ENCODE results near the gene PIGN. TPM values are rescaled to one million over a fixed set of nuclear protein-coding genes. Genes with fewer than 3 reads are reported as not detected.

Gene PIGN, protein sequence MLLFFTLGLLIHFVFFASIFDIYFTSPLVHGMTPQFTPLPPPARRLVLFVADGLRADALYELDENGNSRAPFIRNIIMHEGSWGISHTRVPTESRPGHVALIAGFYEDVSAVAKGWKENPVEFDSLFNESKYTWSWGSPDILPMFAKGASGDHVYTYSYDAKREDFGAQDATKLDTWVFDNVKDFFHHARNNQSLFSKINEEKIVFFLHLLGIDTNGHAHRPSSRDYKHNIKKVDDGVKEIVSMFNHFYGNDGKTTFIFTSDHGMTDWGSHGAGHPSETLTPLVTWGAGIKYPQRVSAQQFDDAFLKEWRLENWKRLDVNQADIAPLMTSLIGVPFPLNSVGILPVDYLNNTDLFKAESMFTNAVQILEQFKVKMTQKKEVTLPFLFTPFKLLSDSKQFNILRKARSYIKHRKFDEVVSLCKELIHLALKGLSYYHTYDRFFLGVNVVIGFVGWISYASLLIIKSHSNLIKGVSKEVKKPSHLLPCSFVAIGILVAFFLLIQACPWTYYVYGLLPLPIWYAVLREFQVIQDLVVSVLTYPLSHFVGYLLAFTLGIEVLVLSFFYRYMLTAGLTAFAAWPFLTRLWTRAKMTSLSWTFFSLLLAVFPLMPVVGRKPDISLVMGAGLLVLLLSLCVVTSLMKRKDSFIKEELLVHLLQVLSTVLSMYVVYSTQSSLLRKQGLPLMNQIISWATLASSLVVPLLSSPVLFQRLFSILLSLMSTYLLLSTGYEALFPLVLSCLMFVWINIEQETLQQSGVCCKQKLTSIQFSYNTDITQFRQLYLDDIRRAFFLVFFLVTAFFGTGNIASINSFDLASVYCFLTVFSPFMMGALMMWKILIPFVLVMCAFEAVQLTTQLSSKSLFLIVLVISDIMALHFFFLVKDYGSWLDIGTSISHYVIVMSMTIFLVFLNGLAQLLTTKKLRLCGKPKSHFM
- total RNA-seq (10 to 100 TPM; 19.5 to 24.0 (median 21.8) TPM), total RNA-seq (10.0 to 53.8 (median 26.7) reads per million in 29 experiments)
- 24.6 TPM for total RNA-seq (2013)

GRCh38 chr18:62186774-62187542 is at the start of gene PIGN, which contains the start of gene RELCH:
Gene PIGN, minus strand, starts transcription at chr18:62187056. Its CDS starts 25,703 bp downstream, at chr18:62161353.
Gene RELCH, plus strand, starts transcription at chr18:62187255. Its CDS starts 251 bp downstream, at chr18:62187506.
- H3K27ac Mint-ChIP-seq: peak within 1 kb of the TSS; percentile 94 to 96
- under 1% methylated on average over 46 of the region's 55 CpGs for WGBS (ENCODE audit: insufficient coverage)
- Histone ChIP-seq H3K36me3 (ENCODE audit: control insufficient read depth in 2 of 2, extremely low read depth in 1 of 2, insufficient read depth in 1 of 2, low read length in 1 of 2) (peaks cover 0 to 4% of the 10 kb centered on the region in 2 donors), H3K4me1 (ENCODE audit: control insufficient read depth in 1 of 2, extremely low read depth in 1 of 2, insufficient read depth in 2 of 2, low read length in 2 of 2) (peaks cover 23 to 27% of the 10 kb centered on the region in 2 experiments), H3K27ac (ENCODE audit: low read length) (peak within 1 kb of the TSS; percentile 69), H3K4me3 (ENCODE audit: control insufficient read depth in 1 of 2, extremely low read depth in 1 of 2, low read length in 1 of 2) (peak within 1 kb of the TSS; percentile 95 to 99), H3K9me3 (no peaks in the 10 kb centered on the region), H3K27me3 (replicated peaks in 1 of 2; ENCODE audit: control insufficient read depth in 2 of 2, extremely low read depth in 1 of 2, insufficient read depth in 2 of 2, low read length in 1 of 2) (no peaks in the 10 kb centered on the region)
- peak within 1 kb of the TSS; percentile 99 for H3K4me3 Mint-ChIP-seq
- no peaks in the 10 kb centered on the region for H3K27me3 Mint-ChIP-seq
- H3K4me1 Mint-ChIP-seq: peaks cover 63 to 64% (median 64%) of the 10 kb centered on the region in 3 donors
- H3K36me3 Mint-ChIP-seq: peaks cover 11% of the 10 kb centered on the region
- ATAC-seq (replicated peaks in 1 of 4): peak; percentile 91 to 95 (median 94)
- H3K9me3 Mint-ChIP-seq: no peaks in the 10 kb centered on the region
- ChIA-PET CTCF (interaction anchor here (0.6 to 7.5 kb wide), 12 partner anchors 10 to 1786 kb away, joined by 3 to 96 read pairs (median 4); partner anchors contain the start of gene PHLPP1 (in 1 of the 2)), POLR2A (interaction anchor here (0.6 to 2.0 kb wide), 7 partner anchors 10 to 1252 kb away, joined by 3 to 8 read pairs (median 4); partner anchors contain the start of gene PHLPP1 (in 1 of the 2))
- DNase-seq: peak; percentile 82 to 98 (median 96)

DNA sequence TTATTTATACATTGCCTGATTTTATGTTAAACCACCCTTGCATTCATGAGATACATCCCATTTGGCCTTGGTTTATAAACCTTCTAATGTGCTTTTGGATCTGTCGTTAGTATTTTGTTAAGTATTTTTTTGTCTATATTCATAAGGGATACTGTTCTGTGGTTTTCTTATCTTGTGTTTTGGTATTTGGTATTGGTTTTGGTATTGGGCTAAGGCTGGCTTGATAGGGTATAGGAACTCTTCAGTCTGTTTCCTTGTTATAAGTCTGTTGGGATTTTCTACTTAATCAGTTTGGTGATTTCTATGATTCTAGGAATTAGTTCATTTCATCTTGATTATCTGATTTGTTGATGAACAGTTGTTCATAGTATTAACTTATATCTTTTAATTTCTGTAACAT is 49.4 kb upstream of the PIGN start:
- CTCF ChIA-PET: no interaction called here
- H3K27ac Mint-ChIP-seq: no peak overlapping the region
- peaks cover 48% of the 10 kb centered on the region for H3K36me3 Mint-ChIP-seq
- Histone ChIP-seq H3K4me1 (ENCODE audit: control insufficient read depth in 1 of 2, extremely low read depth in 1 of 2, insufficient read depth in 2 of 2, low read length in 2 of 2) (no peaks in the 10 kb centered on the region), H3K27me3 (replicated peaks in 1 of 2; ENCODE audit: control insufficient read depth in 2 of 2, extremely low read depth in 1 of 2, insufficient read depth in 2 of 2, low read length in 1 of 2) (no peaks in the 10 kb centered on the region), H3K9me3 (no peaks in the 10 kb centered on the region), H3K27ac (ENCODE audit: low read length) (no peak overlapping the region), H3K36me3 (ENCODE audit: control insufficient read depth in 2 of 2, extremely low read depth in 1 of 2, insufficient read depth in 1 of 2, low read length in 1 of 2) (peaks cover 0 to 19% of the 10 kb centered on the region in 2 donors), H3K4me3 (ENCODE audit: control insufficient read depth in 1 of 2, extremely low read depth in 1 of 2, low read length in 1 of 2) (no peak overlapping the region)
- no CpG with 5 or more reads among the region's 1 CpG for WGBS (ENCODE audit: insufficient coverage)
- no peak for DNase-seq
- no peak for ATAC-seq (replicated peaks in 1 of 4)
- H3K27me3 Mint-ChIP-seq: no peaks in the 10 kb centered on the region
- POLR2A ChIA-PET: no interaction called here
- H3K4me1 Mint-ChIP-seq: peaks cover 15 to 21% (median 19%) of the 10 kb centered on the region in 3 donors
- no peaks in the 10 kb centered on the region for H3K9me3 Mint-ChIP-seq
- H3K4me3 Mint-ChIP-seq: no peak overlapping the region

GRCh38 chr18:62226047-62226446 is 39.2 kb upstream of the PIGN start:
- H3K27me3 Mint-ChIP-seq: no peaks in the 10 kb centered on the region
- H3K9me3 Mint-ChIP-seq: peaks cover 0 to 12% (median 0%) of the 10 kb centered on the region in 3 donors

GRCh38 chr18:62224229-62224628 is 37.4 kb upstream of the PIGN start:
- Mint-ChIP-seq H3K4me1 (peaks cover 0 to 6% (median 2%) of the 10 kb centered on the region in 3 donors), H3K9me3 (peaks cover 0 to 12% (median 0%) of the 10 kb centered on the region in 3 donors), H3K4me3 (no peak overlapping the region), H3K27ac (no peak overlapping the region), H3K36me3 (peaks cover 59% of the 10 kb centered on the region), H3K27me3 (no peaks in the 10 kb centered on the region)
- no peaks in the 10 kb centered on the region for H3K4me1 ChIP-seq (ENCODE audit: control insufficient read depth in 1 of 2, extremely low read depth in 1 of 2, insufficient read depth in 2 of 2, low read length in 2 of 2)
- H3K27ac ChIP-seq (ENCODE audit: low read length): no peak overlapping the region
- CTCF ChIA-PET: no interaction called here
- no peak for ATAC-seq (replicated peaks in 1 of 4)
- peaks cover 3 to 31% of the 10 kb centered on the region in 2 donors for H3K36me3 ChIP-seq (ENCODE audit: control insufficient read depth in 2 of 2, extremely low read depth in 1 of 2, insufficient read depth in 1 of 2, low read length in 1 of 2)
- DNase-seq: no peak
- POLR2A ChIA-PET: no interaction called here
- H3K27me3 ChIP-seq (replicated peaks in 1 of 2; ENCODE audit: control insufficient read depth in 2 of 2, extremely low read depth in 1 of 2, insufficient read depth in 2 of 2, low read length in 1 of 2): no peaks in the 10 kb centered on the region
- no CpG with 5 or more reads among the region's 2 CpGs for WGBS (ENCODE audit: insufficient coverage)
- H3K9me3 ChIP-seq: no peaks in the 10 kb centered on the region
- no peak overlapping the region for H3K4me3 ChIP-seq (ENCODE audit: control insufficient read depth in 1 of 2, extremely low read depth in 1 of 2, low read length in 1 of 2)

More at GRCh38 chr18:62226047-62226446, 39.2 kb upstream of the PIGN start:
- DNase-seq (no peak), ATAC-seq (replicated peaks in 1 of 4) (no peak)
- Mint-ChIP-seq H3K4me1 (no peaks in the 10 kb centered on the region), H3K4me3 (no peak overlapping the region), H3K27ac (no peak overlapping the region), H3K36me3 (peaks cover 66% of the 10 kb centered on the region)
- ChIA-PET CTCF (interaction anchor here in 1 of 2 donors (0.9 kb wide), 1 partner anchor 22 kb away, joined by 3 read pairs; no protein-coding TSS in a partner anchor), POLR2A (interaction anchor here in 1 of 2 donors (0.5 to 0.6 kb wide), 2 partner anchors 16 to 360 kb away, joined by 3 read pairs; no protein-coding TSS in a partner anchor)
- H3K9me3 ChIP-seq: no peaks in the 10 kb centered on the region
- no peaks in the 10 kb centered on the region for H3K27me3 ChIP-seq (replicated peaks in 1 of 2; ENCODE audit: control insufficient read depth in 2 of 2, extremely low read depth in 1 of 2, insufficient read depth in 2 of 2, low read length in 1 of 2)
- no peak overlapping the region for H3K4me3 ChIP-seq (ENCODE audit: control insufficient read depth in 1 of 2, extremely low read depth in 1 of 2, low read length in 1 of 2)
- no peaks in the 10 kb centered on the region for H3K4me1 ChIP-seq (ENCODE audit: control insufficient read depth in 1 of 2, extremely low read depth in 1 of 2, insufficient read depth in 2 of 2, low read length in 2 of 2)
- H3K36me3 ChIP-seq (ENCODE audit: control insufficient read depth in 2 of 2, extremely low read depth in 1 of 2, insufficient read depth in 1 of 2, low read length in 1 of 2): peaks cover 3 to 42% of the 10 kb centered on the region in 2 donors
- no peak overlapping the region for H3K27ac ChIP-seq (ENCODE audit: low read length)
- no CpG with 5 or more reads among the region's 3 CpGs for WGBS (ENCODE audit: insufficient coverage)

DNA sequence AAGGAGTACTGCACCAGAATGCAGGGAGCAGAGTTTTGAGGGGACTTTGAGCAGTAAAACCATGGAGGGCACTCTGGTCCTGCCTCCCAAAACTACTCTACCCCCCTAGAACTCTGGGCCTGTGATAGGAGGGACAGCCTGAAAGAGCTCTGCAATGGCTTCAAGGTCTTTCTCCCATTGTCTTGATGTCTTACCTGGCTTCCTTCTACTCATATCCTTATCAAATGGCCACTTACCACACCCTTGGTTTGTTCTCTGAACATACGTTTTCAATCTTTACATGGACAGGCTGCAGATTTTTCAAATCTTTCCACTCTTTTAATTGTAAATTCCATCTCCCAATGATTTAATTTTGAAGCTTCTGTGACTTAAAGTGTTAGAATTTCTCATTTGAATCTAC is 27.9 kb upstream of the PIGN start:
- Mint-ChIP-seq H3K27me3 (no peaks in the 10 kb centered on the region), H3K9me3 (no peaks in the 10 kb centered on the region), H3K4me1 (peaks cover 34 to 46% (median 35%) of the 10 kb centered on the region in 3 donors), H3K4me3 (no peak overlapping the region), H3K27ac (no peak overlapping the region), H3K36me3 (peaks cover 40% of the 10 kb centered on the region)
- ATAC-seq (replicated peaks in 1 of 4) (no peak), DNase-seq (no peak)
- Histone ChIP-seq H3K9me3 (no peaks in the 10 kb centered on the region), H3K4me1 (ENCODE audit: control insufficient read depth in 1 of 2, extremely low read depth in 1 of 2, insufficient read depth in 2 of 2, low read length in 2 of 2) (no peaks in the 10 kb centered on the region), H3K36me3 (ENCODE audit: control insufficient read depth in 2 of 2, extremely low read depth in 1 of 2, insufficient read depth in 1 of 2, low read length in 1 of 2) (peaks cover 9 to 25% of the 10 kb centered on the region in 2 donors), H3K4me3 (ENCODE audit: control insufficient read depth in 1 of 2, extremely low read depth in 1 of 2, low read length in 1 of 2) (no peak overlapping the region), H3K27me3 (replicated peaks in 1 of 2; ENCODE audit: control insufficient read depth in 2 of 2, extremely low read depth in 1 of 2, insufficient read depth in 2 of 2, low read length in 1 of 2) (no peaks in the 10 kb centered on the region), H3K27ac (ENCODE audit: low read length) (no peak overlapping the region)
- ChIA-PET CTCF (no interaction called here), POLR2A (no interaction called here)
- no CpG with 5 or more reads among the region's 1 CpG for WGBS (ENCODE audit: insufficient coverage)

All from T-cell (primary cell).